ENCODE measurements around the gene GAGE10. TPM values are rescaled to one million over a fixed set of nuclear protein-coding genes. Genes with fewer than 3 reads are reported as not detected.

Gene GAGE10
- total RNA-seq, 1 donor from 2014 or later: not detected

GRCh38 chrX:49257074-49257790 is 46.2 kb upstream of the GAGE10 start:
- H4K20me1 ChIP-seq (ENCODE audit: insufficient read depth, low read length): no peaks in the 10 kb centered on the region
- no peak for FAIRE-seq
- H3K9me3 Mint-ChIP-seq (ENCODE audit: unreplicated experiment): no peaks in the 10 kb centered on the region

DNA sequence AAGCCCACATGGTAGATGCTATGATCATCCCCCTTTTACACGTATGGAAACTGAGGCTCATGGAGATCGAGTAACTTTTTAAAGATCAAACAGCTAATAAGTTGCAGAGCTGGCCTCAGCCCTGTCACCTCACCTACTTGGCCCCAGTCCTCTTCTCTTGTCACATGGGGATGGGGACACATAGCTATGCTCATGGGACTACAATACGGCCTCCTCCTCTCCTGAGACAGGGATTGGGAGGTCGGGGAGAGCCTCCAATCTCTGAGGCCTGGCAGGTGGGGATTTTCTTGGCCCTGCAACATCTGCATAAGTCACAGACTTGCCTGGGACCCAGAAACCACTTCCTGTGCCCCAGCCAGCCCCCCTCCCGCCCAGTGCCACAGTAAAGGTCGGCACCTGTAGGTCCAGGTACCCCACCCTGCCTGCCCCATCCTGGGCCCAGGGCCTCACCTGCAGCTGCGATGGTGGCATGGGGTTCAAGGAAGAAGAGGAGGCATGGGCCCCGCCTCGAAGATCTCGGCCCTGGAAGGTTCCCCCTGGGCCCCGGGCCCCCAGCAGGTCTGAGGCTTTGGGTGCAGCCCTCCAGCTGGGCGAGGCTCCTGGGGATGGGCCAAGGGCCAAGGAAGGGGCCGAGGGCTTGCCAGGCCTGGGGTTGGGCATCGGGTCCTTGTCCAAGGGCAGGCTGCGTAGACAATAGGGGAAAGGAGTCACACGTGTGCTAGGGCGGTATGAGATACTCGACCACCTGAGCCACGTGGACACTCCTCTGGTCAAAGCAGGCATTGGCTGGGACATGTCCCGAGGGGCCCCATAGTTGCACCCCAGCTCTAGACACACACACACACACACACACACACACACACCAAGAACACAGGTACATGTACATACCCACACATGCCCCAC is 45.3 kb upstream of the GAGE10 start:
- Histone ChIP-seq H3K4me1 (ENCODE audit: insufficient read depth, low read length) (no peaks in the 10 kb centered on the region), H3K27ac (ENCODE audit: low read depth, low read length) (no peak overlapping the region), H3K9me3 (ENCODE audit: insufficient read depth, low read depth, low read length) (no peaks in the 10 kb centered on the region), H3K36me3 (ENCODE audit: insufficient read depth, low read length) (no peaks in the 10 kb centered on the region), H3K4me3 (ENCODE audit: insufficient read depth, low read depth, low read length) (no peak overlapping the region), H2AFZ (ENCODE audit: low read depth, low read length) (no peak overlapping the region), H3K79me2 (ENCODE audit: insufficient read depth, low read length) (no peaks in the 10 kb centered on the region), H3K9ac (ENCODE audit: low read length) (no peak overlapping the region), H3K4me2 (ENCODE audit: low read length) (no peak overlapping the region), H4K20me1 (ENCODE audit: insufficient read depth, low read length) (no peaks in the 10 kb centered on the region), H3K27me3 (ENCODE audit: insufficient read depth, low read length) (no peaks in the 10 kb centered on the region)
- Mint-ChIP-seq H3K27ac (ENCODE audit: unreplicated experiment) (no peak overlapping the region), H3K9me3 (ENCODE audit: unreplicated experiment) (no peaks in the 10 kb centered on the region), H3K4me3 (ENCODE audit: unreplicated experiment) (no peak overlapping the region), H3K27me3 (ENCODE audit: low read depth, unreplicated experiment) (no peaks in the 10 kb centered on the region), H3K36me3 (ENCODE audit: low read depth, unreplicated experiment) (no peaks in the 10 kb centered on the region), H3K4me1 (ENCODE audit: low read depth, unreplicated experiment) (peaks cover 2% of the 10 kb centered on the region)
- FAIRE-seq: no peak
- TF ChIP-seq, protein P1, sequence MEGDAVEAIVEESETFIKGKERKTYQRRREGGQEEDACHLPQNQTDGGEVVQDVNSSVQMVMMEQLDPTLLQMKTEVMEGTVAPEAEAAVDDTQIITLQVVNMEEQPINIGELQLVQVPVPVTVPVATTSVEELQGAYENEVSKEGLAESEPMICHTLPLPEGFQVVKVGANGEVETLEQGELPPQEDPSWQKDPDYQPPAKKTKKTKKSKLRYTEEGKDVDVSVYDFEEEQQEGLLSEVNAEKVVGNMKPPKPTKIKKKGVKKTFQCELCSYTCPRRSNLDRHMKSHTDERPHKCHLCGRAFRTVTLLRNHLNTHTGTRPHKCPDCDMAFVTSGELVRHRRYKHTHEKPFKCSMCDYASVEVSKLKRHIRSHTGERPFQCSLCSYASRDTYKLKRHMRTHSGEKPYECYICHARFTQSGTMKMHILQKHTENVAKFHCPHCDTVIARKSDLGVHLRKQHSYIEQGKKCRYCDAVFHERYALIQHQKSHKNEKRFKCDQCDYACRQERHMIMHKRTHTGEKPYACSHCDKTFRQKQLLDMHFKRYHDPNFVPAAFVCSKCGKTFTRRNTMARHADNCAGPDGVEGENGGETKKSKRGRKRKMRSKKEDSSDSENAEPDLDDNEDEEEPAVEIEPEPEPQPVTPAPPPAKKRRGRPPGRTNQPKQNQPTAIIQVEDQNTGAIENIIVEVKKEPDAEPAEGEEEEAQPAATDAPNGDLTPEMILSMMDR (IDR thresholded peaks at IDR 0.05; ENCODE audit: insufficient read depth, low read depth, low read length): no peak
- TF ChIP-seq EZH2 (IDR thresholded peaks at IDR 0.05; ENCODE audit: insufficient read depth, low read length): no peak
- DNase-seq (ENCODE audit: low read depth): no peak

More at GRCh38 chrX:49257074-49257790, 46.2 kb upstream of the GAGE10 start:
- TF ChIP-seq, protein P1 (IDR thresholded peaks at IDR 0.05; ENCODE audit: insufficient read depth, low read depth, low read length): no peak
- no peak for TF ChIP-seq EZH2 (IDR thresholded peaks at IDR 0.05; ENCODE audit: insufficient read depth, low read length)
- no peak for DNase-seq (ENCODE audit: low read depth)
- Histone ChIP-seq H3K79me2 (ENCODE audit: insufficient read depth, low read length) (no peaks in the 10 kb centered on the region), H3K4me3 (ENCODE audit: insufficient read depth, low read depth, low read length) (no peak overlapping the region), H3K9ac (ENCODE audit: low read length) (no peak overlapping the region), H2AFZ (ENCODE audit: low read depth, low read length) (no peak overlapping the region), H3K4me1 (ENCODE audit: insufficient read depth, low read length) (no peaks in the 10 kb centered on the region), H3K27ac (ENCODE audit: low read depth, low read length) (no peak overlapping the region), H3K9me3 (ENCODE audit: insufficient read depth, low read depth, low read length) (no peaks in the 10 kb centered on the region), H3K4me2 (ENCODE audit: low read length) (no peak overlapping the region), H3K36me3 (ENCODE audit: insufficient read depth, low read length) (no peaks in the 10 kb centered on the region), H3K27me3 (ENCODE audit: insufficient read depth, low read length) (no peaks in the 10 kb centered on the region)
- H3K27me3 Mint-ChIP-seq (ENCODE audit: low read depth, unreplicated experiment): no peaks in the 10 kb centered on the region
- no peaks in the 10 kb centered on the region for H3K36me3 Mint-ChIP-seq (ENCODE audit: low read depth, unreplicated experiment)
- H3K4me1 Mint-ChIP-seq (ENCODE audit: low read depth, unreplicated experiment): peaks cover 2% of the 10 kb centered on the region
- no peak overlapping the region for H3K4me3 Mint-ChIP-seq (ENCODE audit: unreplicated experiment)
- no peak overlapping the region for H3K27ac Mint-ChIP-seq (ENCODE audit: unreplicated experiment)

Data from astrocyte (in vitro differentiated cells and primary cell).